GM21825 (cell line): Measurements from ENCODE around the gene RETREG2.

ENCODE experiments used
- ATAC-seq: cut with Tn5 transposase; IDR thresholded peaks from one replicate; pipeline ENCODE4 v1.9.1; 2021; ENCODE audit warnings: mild to moderate bottlenecking, moderate library complexity; ENCODE audit not compliant: unreplicated experiment

Gene RETREG2

GRCh38 chr2:219213486-219214071, 35.5 kb downstream of the RETREG2 start:
- no peak for ATAC-seq

GRCh38 chr2:219214141-219214540, 36.1 kb downstream of the RETREG2 start:
- no peak for ATAC-seq

GRCh38 chr2:219214786-219215185, 36.7 kb downstream of the RETREG2 start:
- ATAC-seq = no peak

DNA sequence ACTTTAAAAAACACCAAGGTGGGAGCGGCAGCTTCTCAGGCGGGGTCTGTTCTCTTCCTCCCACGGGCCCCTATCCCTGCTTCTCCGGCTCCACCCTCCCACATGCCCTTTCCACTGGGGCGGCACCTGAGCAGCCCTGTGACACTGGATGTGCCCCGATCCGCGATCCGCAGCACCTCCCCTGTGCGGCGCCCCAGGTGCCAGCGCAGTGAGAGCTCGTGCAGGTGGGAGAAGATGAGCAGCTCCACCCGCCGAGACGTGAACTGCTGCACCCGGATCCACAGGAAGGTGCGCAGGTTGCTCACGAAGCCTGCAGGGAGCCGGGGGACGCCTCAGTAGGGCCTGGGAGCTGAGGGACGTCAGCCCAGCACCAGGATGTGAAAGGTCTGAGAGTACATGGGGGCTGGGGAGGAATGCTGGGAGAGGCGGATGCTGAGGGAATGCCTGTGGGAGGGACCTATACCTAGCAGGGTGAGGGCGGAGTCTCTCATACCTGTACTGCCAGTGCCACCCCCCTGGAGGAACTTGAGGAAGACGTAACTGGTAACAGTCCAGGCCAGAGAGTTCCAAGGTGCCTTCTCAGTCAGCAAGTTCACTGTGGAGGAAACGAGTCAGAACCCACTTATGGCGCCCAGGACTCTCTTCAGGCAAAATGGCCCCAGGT, 37.9 kb downstream of the RETREG2 start:
- no peak for ATAC-seq

DNA sequence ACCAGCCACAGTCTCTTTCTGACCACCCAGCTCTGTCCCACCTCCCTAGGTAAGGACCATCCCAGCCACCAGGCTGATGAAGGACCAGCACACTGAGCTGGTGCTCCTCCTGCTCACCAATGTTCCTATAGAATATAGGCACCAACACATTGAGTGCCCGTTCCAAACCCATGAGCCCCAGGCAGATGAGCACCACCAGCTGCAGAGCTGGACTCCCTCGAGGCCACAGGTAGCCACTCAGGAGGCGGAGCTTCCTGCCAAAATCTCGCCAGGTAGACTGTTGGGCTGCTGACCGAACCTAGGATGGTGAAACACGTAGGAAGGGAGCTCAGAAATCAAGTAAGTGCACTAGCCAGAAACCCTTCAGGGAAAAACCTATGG, 38.5 kb downstream of the RETREG2 start:
- no peak for ATAC-seq

DNA sequence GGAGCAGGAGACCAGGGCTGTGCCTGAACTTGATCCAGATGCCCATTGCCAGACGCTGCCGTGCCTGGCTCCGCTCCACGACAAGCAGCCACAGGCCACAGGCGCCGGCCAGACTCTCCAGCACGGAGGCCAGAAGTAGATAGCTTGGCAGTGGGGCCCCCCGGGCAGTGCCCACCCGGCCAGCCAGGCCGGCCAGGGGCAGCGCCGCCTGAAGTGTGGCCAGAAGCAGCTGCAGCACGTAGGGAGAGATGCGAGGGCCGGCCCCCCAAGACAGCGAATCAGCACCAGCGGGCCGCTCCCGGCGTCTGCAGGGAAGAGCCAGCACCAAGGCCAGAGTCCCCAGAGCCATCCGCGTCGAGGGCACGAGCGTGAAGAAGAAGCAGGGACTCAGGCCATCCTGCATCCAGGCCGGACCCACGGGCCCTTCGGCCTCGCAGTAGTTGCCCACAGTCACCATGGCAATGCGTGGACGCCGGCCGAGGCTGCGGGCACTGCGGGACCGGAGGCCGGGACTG, 40.2 kb downstream of the RETREG2 start:
- peak; percentile 20 for ATAC-seq

DNA sequence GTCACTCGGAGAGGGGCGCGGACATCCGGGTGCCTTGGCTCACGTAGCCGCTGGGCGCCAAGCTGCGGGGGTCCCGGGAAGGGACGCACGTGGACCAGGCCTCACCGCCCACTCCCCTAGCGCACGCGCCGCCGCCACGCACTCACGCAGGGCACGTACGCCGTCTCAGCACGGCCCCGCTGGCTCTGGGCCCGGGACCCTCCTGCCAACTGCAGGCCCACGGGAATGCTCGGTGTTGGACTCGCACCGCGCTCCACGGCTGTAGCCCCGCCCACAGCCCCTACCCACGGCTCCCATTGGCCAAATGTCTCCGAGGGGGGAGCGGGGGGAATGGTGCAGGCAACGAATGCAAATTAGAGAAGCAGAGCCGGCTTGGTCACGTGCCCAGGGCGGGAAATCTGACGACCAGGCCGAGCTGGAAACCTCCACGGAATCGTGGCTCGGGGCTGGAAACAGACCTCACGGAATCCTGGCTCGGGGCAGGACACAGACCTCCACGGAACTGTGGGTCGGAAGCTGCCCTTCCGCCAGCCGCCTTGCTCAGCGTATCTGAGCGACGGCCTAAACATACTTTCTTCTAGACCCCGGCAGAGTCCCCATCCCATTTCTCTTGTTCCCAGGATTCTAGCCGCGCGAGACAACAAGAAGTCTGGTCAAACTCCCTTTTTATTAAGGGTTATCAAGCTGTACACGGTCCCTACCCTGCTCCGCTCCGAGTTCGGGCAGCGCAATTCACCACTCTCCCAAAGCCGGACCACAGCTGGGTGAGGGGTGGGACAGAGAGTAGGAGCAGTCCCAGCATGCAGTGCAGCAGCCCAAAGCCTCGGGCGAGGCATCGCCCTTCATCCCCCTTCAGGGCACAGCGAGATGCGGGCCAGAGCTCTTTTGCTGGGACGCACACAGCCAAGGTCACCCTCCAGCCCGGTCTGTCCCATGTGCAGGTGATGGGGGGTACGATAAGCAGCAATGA, 40.9 kb downstream of the RETREG2 start, which contains the start of gene ABCB6:
Gene ABCB6, minus strand, starts transcription at position 227 of the 970 bp plus-strand sequence. CDS start 285 bp downstream, outside the sequence.
- ATAC-seq = peak; percentile 75

- ATAC-seq = no peak
These were observed 41.9 kb downstream of the RETREG2 start for GRCh38 chr2:219219784-219220532.

GRCh38 chr2:219220652-219221402, 42.8 kb downstream of the RETREG2 start:
- ATAC-seq = no peak

- no peak for ATAC-seq
These were observed 44.0 kb downstream of the RETREG2 start for GRCh38 chr2:219221957-219222518.

DNA sequence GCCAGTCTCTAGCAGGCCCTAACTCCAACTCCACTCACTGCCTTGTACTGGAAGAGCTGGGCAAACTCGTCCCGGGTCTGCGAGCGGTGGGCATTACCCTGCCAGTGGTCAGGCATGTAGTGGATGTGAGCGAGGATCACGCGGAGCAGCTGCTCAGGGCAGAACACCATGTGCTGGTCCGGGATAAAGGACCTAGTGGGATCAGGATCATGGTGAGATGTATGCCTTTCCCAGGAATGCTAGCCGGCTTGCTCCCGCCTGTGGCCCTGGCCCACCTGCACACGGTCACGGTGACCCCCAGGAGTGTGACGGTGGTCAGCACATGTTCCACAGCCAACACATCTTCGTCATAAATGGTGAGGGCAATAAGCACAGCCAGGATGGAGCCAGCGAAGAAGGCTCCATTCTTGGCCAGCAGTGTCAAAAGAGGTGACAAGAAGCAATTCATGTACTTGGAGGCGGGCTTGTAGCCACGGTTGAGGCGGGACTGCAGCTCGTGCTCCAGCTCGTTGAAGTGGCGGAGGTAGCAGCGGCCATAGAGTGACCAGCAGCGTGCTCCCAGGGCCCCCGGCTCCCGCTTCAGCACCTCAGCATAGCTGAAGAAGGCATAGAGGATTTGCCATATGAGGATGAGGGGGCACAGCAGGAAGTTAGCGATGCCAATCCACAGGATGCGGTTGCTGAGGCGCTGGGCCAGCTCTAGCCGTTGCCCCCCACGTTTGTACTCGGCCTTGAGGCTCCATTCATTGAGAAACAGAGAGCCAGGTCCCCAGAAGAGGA, 45.9 kb downstream of the RETREG2 start:
- ATAC-seq = no peak

DNA sequence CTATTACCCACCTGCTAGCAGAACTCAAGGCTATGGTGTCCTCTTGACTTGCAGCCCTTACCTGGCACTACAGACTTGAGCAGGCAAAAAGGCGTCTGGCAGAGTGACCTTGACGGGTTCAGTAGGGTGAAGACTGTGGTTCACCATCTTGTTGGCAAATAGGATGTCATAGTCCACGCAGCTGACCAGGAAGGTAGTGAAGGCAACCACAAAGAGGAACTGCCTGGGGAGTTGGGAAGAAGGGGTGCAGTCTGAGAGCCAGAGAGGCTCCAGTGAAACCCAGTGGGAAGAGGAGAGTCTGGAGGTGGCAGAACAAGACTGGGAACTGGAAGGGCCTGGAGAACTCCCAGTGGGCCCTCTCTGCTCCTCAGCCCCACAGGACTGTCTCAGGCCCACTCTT, 47.3 kb downstream of the RETREG2 start:
- no peak for ATAC-seq

DNA sequence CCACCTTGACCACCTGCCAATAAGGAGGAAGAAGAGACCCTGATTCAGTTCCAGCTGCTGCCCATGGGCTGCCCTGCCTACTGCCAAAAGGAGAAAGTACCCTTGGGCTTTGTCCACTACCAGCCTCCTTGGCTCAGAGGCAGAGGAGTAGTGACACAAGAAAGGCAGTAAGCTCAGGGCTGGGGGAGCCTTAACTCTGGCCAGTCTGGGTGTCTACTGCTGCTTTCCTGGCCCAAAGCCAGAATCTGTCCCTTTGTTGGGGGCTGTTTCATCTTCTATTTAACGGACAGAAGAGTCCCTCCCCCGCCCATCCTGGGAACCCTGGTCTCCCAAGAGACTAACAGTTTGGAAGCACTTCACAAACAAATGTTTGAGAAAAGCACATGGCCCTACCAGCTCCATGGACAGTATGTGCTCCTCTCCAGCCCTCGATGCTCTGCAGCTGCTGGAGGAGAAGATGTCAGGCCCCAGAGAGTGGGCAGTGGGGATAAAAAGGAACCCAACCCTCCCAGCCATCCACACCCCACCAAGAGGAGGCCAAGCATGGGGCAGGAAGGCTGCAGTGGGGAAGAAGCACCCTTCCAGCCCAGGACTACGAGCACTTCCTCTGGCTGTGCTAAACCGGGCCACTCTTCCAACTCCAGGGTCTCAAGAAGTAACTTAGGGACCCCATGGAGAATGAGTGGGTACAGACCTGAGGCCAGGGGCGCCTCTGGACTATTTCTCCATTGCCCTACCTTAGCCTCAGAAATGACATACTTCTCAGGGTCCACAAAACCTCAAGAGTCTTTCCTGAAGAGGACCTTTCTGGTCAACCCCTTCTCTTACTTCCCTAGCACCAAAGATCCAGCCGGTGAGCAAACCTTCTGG, 50.2 kb downstream of the RETREG2 start:
- ATAC-seq = no peak

GRCh38 chr2:219228911-219229304, 50.8 kb downstream of the RETREG2 start:
- ATAC-seq = no peak

- ATAC-seq = peak; percentile 94
These were observed 51.4 kb downstream of the RETREG2 start, which contains the start of the genes ANKZF1 and ATG9A for GRCh38 chr2:219229305-219230058. Gene ANKZF1, plus strand, starts transcription at chr2:219229806. Its CDS starts 452 bp downstream, at chr2:219230258. Gene ATG9A, minus strand, starts transcription at chr2:219229636. Its CDS starts 1,612 bp downstream, at chr2:219228024.

GRCh38 chr2:219230059-219230540, 52.0 kb downstream of the RETREG2 start:
- no peak for ATAC-seq

- no peak for ATAC-seq
These were observed 56.3 kb downstream of the RETREG2 start for GRCh38 chr2:219234331-219234730.
